CD14-positive monocyte (primary cell): ENCODE data around the gene CD300E. TPM values are rescaled to one million over a fixed set of nuclear protein-coding genes. Genes with fewer than 3 reads are reported as not detected.

Experiments
- DNase-seq, 3 donors: peaks; one replicate each; pipeline ENCODE4 v3.0.0-alpha.2; 2011 to 2022
- H2AFZ ChIP-seq: 2 replicates; pipeline ENCODE4 v1.6.0; 2012; ENCODE audit warnings: mild to moderate bottlenecking, low read depth, low read length, inconsistent platforms; ENCODE audit not compliant: insufficient read depth, poor library complexity, severe bottlenecking
- H3K27ac ChIP-seq, 2 donors: 1 replicate in 1 of 2; 2 replicates in 1 of 2; pipeline ENCODE4 v1.5.1; 2012 to 2013; ENCODE audit warnings: low read length in 2 of 2, control low read depth in 1 of 2, inconsistent platforms in 1 of 2, low read depth in 1 of 2, mild to moderate bottlenecking in 1 of 2
- H3K27me3 ChIP-seq, 2 donors: one replicate each; pipeline versions ENCODE4 v1.6.0 to v1.6.1; 2011 to 2013; ENCODE audit warnings: low read length in 2 of 2; ENCODE audit not compliant: control insufficient read depth in 2 of 2, insufficient read depth in 2 of 2
- H3K36me3 ChIP-seq, 2 donors: replicated peaks in 1 of 2; 1 replicate in 1 of 2; 2 replicates in 1 of 2; pipeline versions ENCODE4 v1.5.1 to v1.6.1; 2012 to 2013; ENCODE audit warnings: low read length in 2 of 2, control low read depth in 1 of 2, inconsistent platforms in 1 of 2, mild to moderate bottlenecking in 1 of 2; ENCODE audit not compliant: insufficient read depth in 2 of 2, control insufficient read depth in 1 of 2
- H3K4me1 ChIP-seq, 2 donors: 1 replicate in 1 of 2; 2 replicates in 1 of 2; pipeline versions ENCODE4 v1.5.1 to v1.6.1; 2012 to 2013; ENCODE audit warnings: low read length in 2 of 2, control low read depth in 1 of 2, inconsistent platforms in 1 of 2, mild to moderate bottlenecking in 1 of 2, moderate library complexity in 1 of 2; ENCODE audit not compliant: insufficient read depth in 2 of 2, control insufficient read depth in 1 of 2
- H3K4me2 ChIP-seq: replicated peaks from 2 replicates; pipeline ENCODE3; 2012; ENCODE audit warnings: low read length, moderate library complexity, mild to moderate bottlenecking; ENCODE audit not compliant: poor library complexity, severe bottlenecking; ENCODE audit errors: extremely low read depth
- H3K4me3 ChIP-seq, 3 experiments: fragments of 200-600 bp in 1 of 3; sonication (generic) in 1 of 3; replicated peaks in 1 of 3; 1 replicate in 2 of 3; 2 replicates in 1 of 3; pipeline ENCODE4 v1.5.1; 2011 to 2013; ENCODE audit warnings: low read length in 3 of 3, mild to moderate bottlenecking in 3 of 3, control low read depth in 2 of 3, low read depth in 2 of 3, inconsistent platforms in 1 of 3, moderate library complexity in 1 of 3
- H3K79me2 ChIP-seq: 2 replicates; pipeline ENCODE4 v1.6.0; 2012; ENCODE audit warnings: mild to moderate bottlenecking, control low read depth, inconsistent platforms, low read length, moderate library complexity; ENCODE audit not compliant: insufficient read depth
- H3K9ac ChIP-seq: 2 replicates; pipeline ENCODE4 v1.6.0; 2017; ENCODE audit warnings: low read length, mild to moderate bottlenecking; ENCODE audit not compliant: insufficient read depth, poor library complexity, severe bottlenecking
- H3K9me3 ChIP-seq, 2 donors: replicated peaks in 1 of 2; 1 replicate in 1 of 2; 2 replicates in 1 of 2; pipeline versions ENCODE4 v1.5.1 to v1.6.1; 2012 to 2013; ENCODE audit warnings: low read length in 2 of 2, control low read depth in 1 of 2; ENCODE audit not compliant: control insufficient read depth in 1 of 2, insufficient read depth in 1 of 2
- H4K20me1 ChIP-seq: 2 replicates; pipeline ENCODE4 v1.6.0; 2012; ENCODE audit warnings: mild to moderate bottlenecking, low read length, control low read depth, moderate library complexity; ENCODE audit not compliant: insufficient read depth
- H3K27ac Mint-ChIP-seq, 7 donors: one replicate each; pipeline ENCODE4 v1.8.0; 2020; ENCODE audit warnings: mild to moderate bottlenecking in 7 of 7, mixed read lengths in 7 of 7, moderate library complexity in 6 of 7, inconsistent platforms in 2 of 7
- H3K27me3 Mint-ChIP-seq, 3 donors: one replicate each; pipeline ENCODE4 v1.8.0; 2021 to 2022; ENCODE audit warnings: low read depth in 3 of 3, mild to moderate bottlenecking in 3 of 3, mixed read lengths in 3 of 3, moderate library complexity in 3 of 3, inconsistent platforms in 1 of 3
- H3K36me3 Mint-ChIP-seq, 2 donors: one replicate each; pipeline ENCODE4 v1.8.0; 2020; ENCODE audit warnings: mixed read lengths in 2 of 2, inconsistent platforms in 1 of 2, mild to moderate bottlenecking in 1 of 2
- H3K4me1 Mint-ChIP-seq: one replicate; pipeline ENCODE4 v1.8.0; 2020; ENCODE audit warnings: mild to moderate bottlenecking, mixed read lengths
- H3K4me3 Mint-ChIP-seq, 2 donors: one replicate each; pipeline ENCODE4 v1.8.0; 2020; ENCODE audit warnings: mild to moderate bottlenecking in 2 of 2, mixed read lengths in 2 of 2, moderate library complexity in 1 of 2
- H3K9me3 Mint-ChIP-seq, 7 donors: one replicate each; pipeline ENCODE4 v1.8.0; 2020 to 2022; ENCODE audit warnings: mixed read lengths in 7 of 7, mild to moderate bottlenecking in 6 of 7, moderate library complexity in 6 of 7, inconsistent platforms in 2 of 7
- CTCF ChIP-seq: fragments of 200-600 bp; IDR thresholded peaks from one replicate; pipeline ENCODE4 v1.8.0; 2022; ENCODE audit warnings: antibody characterized with exemption, mild to moderate bottlenecking
- WGBS: methylation state at CpG from one replicate; pipeline ENCODE4 v1.1.5; 2013; ENCODE audit warnings: missing lambda C conversion rate; ENCODE audit not compliant: insufficient coverage; 5-methylcytosine and 5-hydroxymethylcytosine counted together
- intact Hi-C, 2 donors: fragments of 100-400 bp; cut with micrococcal nuclease; formaldehyde crosslinking; loops; one replicate each; pipeline versions ENCODE4 v1.15.0 to v1.15.1; 2023
- polyA plus RNA-seq, 3 donors: library from polyadenylated mRNA; depleted of rRNA in 1 of 3; unstranded in 2 of 3; stranded (reverse) in 1 of 3; fragments of 300-500 nt in 2 of 3; fragments of >200 nt in 1 of 3; fragmentation: Illumina TruSeq in 2 of 3; gene quantifications; 1 replicate in 2 of 3; 2 replicates in 1 of 3; pipeline ENCODE4 v1.2.3, GENCODE V29; 2012 to 2021

CD300E gene
- polyA plus RNA-seq, 3 donors, result 65.0 to 228 (median 122) TPM

- Histone ChIP-seq H3K4me3 (no peak overlapping the region), H3K27ac (no peak overlapping the region), H3K4me1 (peaks cover 15 to 17% of the 10 kb centered on the region in 2 donors), H3K9me3 (no peaks in the 10 kb centered on the region), H2AFZ (no peak overlapping the region), H3K36me3 (no peaks in the 10 kb centered on the region), H3K9ac (no peak overlapping the region), H3K27me3 (no peaks in the 10 kb centered on the region), H3K79me2 (no peaks in the 10 kb centered on the region), H4K20me1 (no peaks in the 10 kb centered on the region), H3K4me2 (no peak overlapping the region)
- peak in 1 of 3 donors; percentile 43 for DNase-seq
- no CpG with 5 or more reads among the region's 4 CpGs for WGBS
- intact Hi-C loops, result loop anchor here (10.0 kb wide), 1 partner anchor 205 kb away; no protein-coding TSS in a partner anchor
- Mint-ChIP-seq H3K27me3 (peaks cover 0 to 2% (median 2%) of the 10 kb centered on the region in 3 donors), H3K36me3 (peaks cover 0 to 2% of the 10 kb centered on the region in 2 donors), H3K4me3 (no peak overlapping the region), H3K9me3 (no peaks in the 10 kb centered on the region), H3K4me1 (peaks cover 19% of the 10 kb centered on the region), H3K27ac (no peak overlapping the region)
- TF ChIP-seq CTCF, result no peak
Observed at GRCh38 chr17:74659889-74660288, 36.4 kb upstream of the CD300E start.

GRCh38 chr17:74658620-74659019 lies 35.1 kb upstream of the CD300E start:
- no peaks in the 10 kb centered on the region for H4K20me1 ChIP-seq
- H3K27me3 Mint-ChIP-seq, result peaks cover 0 to 2% (median under 1%) of the 10 kb centered on the region in 3 donors
- H2AFZ ChIP-seq, result no peak overlapping the region
- no peak overlapping the region for H3K27ac Mint-ChIP-seq
- no peak overlapping the region for H3K4me3 Mint-ChIP-seq
- no peak for TF ChIP-seq CTCF
- H3K36me3 ChIP-seq, result no peaks in the 10 kb centered on the region
- 96% methylated on average over 5 of the region's 6 CpGs for WGBS
- peaks cover 0 to 2% of the 10 kb centered on the region in 2 donors for H3K36me3 Mint-ChIP-seq
- H3K4me2 ChIP-seq, result no peak overlapping the region
- peaks cover 18 to 21% of the 10 kb centered on the region in 2 donors for H3K4me1 ChIP-seq
- no peak overlapping the region for H3K9ac ChIP-seq
- H3K79me2 ChIP-seq, result no peaks in the 10 kb centered on the region
- H3K27me3 ChIP-seq, result no peaks in the 10 kb centered on the region
- no peaks in the 10 kb centered on the region for H3K9me3 Mint-ChIP-seq
- intact Hi-C loops, result loop anchor here in 1 of 2 donors (10.0 kb wide), 1 partner anchor 206 kb away; no protein-coding TSS in a partner anchor
- H3K27ac ChIP-seq, result no peak overlapping the region
- H3K4me3 ChIP-seq, result no peak overlapping the region
- peak in 1 of 3 donors; percentile 45 for DNase-seq
- H3K9me3 ChIP-seq, result no peaks in the 10 kb centered on the region
- H3K4me1 Mint-ChIP-seq, result peaks cover 19% of the 10 kb centered on the region
